KMS-11 (cell line): ENCODE results near the gene ITSN1.

ENCODE experiments used
- H2AFZ ChIP-seq: fragments of 200-600 bp; sonication (generic); 2 replicates; pipeline ENCODE4 v1.6.1; 2016; ENCODE audit warnings: antibody characterized with exemption, mixed run types, low read depth
- H3K27ac ChIP-seq: fragments of 200-600 bp; sonication (generic); 2 replicates; pipeline ENCODE4 v1.6.1; 2016; ENCODE audit warnings: mild to moderate bottlenecking, mixed run types
- H3K27me3 ChIP-seq: fragments of 200-600 bp; sonication (generic); 2 replicates; pipeline ENCODE4 v1.6.1; 2017; ENCODE audit warnings: mild to moderate bottlenecking, low read depth, mixed run types, moderate library complexity; ENCODE audit not compliant: insufficient read depth
- H3K36me3 ChIP-seq: fragments of 200-600 bp; sonication (generic); 2 replicates; pipeline ENCODE4 v1.6.1; 2017; ENCODE audit warnings: mild to moderate bottlenecking, mixed run types; ENCODE audit not compliant: insufficient read depth
- H3K4me1 ChIP-seq: fragments of 200-600 bp; sonication (generic); 2 replicates; pipeline ENCODE4 v1.6.1; 2016; ENCODE audit warnings: mild to moderate bottlenecking, low read depth, mixed run types; ENCODE audit not compliant: poor library complexity, severe bottlenecking
- H3K4me2 ChIP-seq: fragments of 200-600 bp; sonication (generic); 2 replicates; pipeline ENCODE4 v1.7.0; 2016; ENCODE audit warnings: mild to moderate bottlenecking, mixed run types
- H3K4me3 ChIP-seq: fragments of 200-600 bp; sonication (generic); IDR thresholded peaks from 2 replicates; pipeline ENCODE4 v1.6.1; 2017; ENCODE audit warnings: low read depth, low read length, mixed read lengths; ENCODE audit not compliant: insufficient read depth
- H3K79me2 ChIP-seq: fragments of 200-600 bp; sonication (generic); 2 replicates; pipeline ENCODE4 v1.6.1; 2016; ENCODE audit warnings: low read depth, mixed run types; ENCODE audit not compliant: insufficient read depth
- H3K9ac ChIP-seq: fragments of 200-600 bp; sonication (generic); 2 replicates; pipeline ENCODE4 v1.6.1; 2016; ENCODE audit warnings: mild to moderate bottlenecking, mixed run types
- H4K20me1 ChIP-seq: fragments of 200-600 bp; sonication (generic); 2 replicates; pipeline ENCODE4 v1.6.1; 2016; ENCODE audit warnings: mild to moderate bottlenecking, mixed run types; ENCODE audit not compliant: insufficient read depth
- CTCF ChIP-seq: fragments of 200-600 bp; sonication (generic); conservative IDR thresholded peaks from 2 replicates; pipeline ENCODE4 v1.6.1; 2017; ENCODE audit warnings: low read depth, mild to moderate bottlenecking, antibody characterized with exemption, low read length, moderate library complexity, mixed read lengths

ITSN1 gene

GRCh38 chr21:33831962-33832659, 189.8 kb downstream of the ITSN1 start:
- H3K4me1 ChIP-seq: no peaks in the 10 kb centered on the region
- H2AFZ ChIP-seq: no peak overlapping the region
- H3K4me2 ChIP-seq: no peak overlapping the region
- no peak for TF ChIP-seq CTCF
- H3K9ac ChIP-seq: no peak overlapping the region
- no peak overlapping the region for H3K4me3 ChIP-seq
- H3K79me2 ChIP-seq: no peaks in the 10 kb centered on the region
- no peaks in the 10 kb centered on the region for H3K36me3 ChIP-seq
- no peaks in the 10 kb centered on the region for H3K27me3 ChIP-seq
- no peak overlapping the region for H3K27ac ChIP-seq
- H4K20me1 ChIP-seq: no peaks in the 10 kb centered on the region

- Histone ChIP-seq H3K4me2 (no peak overlapping the region), H3K27ac (no peak overlapping the region), H3K4me3 (no peak overlapping the region), H4K20me1 (no peaks in the 10 kb centered on the region), H3K9ac (no peak overlapping the region), H2AFZ (no peak overlapping the region), H3K27me3 (no peaks in the 10 kb centered on the region), H3K36me3 (no peaks in the 10 kb centered on the region), H3K79me2 (no peaks in the 10 kb centered on the region), H3K4me1 (no peaks in the 10 kb centered on the region)
- TF ChIP-seq CTCF: no peak
These were observed 192.7 kb downstream of the ITSN1 start for GRCh38 chr21:33834801-33835500.

GRCh38 chr21:33835920-33836319, 193.6 kb downstream of the ITSN1 start:
- no peaks in the 10 kb centered on the region for H3K79me2 ChIP-seq
- no peaks in the 10 kb centered on the region for H3K36me3 ChIP-seq
- no peaks in the 10 kb centered on the region for H3K4me1 ChIP-seq
- H3K4me3 ChIP-seq: no peak overlapping the region
- TF ChIP-seq CTCF: no peak
- no peak overlapping the region for H3K27ac ChIP-seq
- H3K9ac ChIP-seq: no peak overlapping the region
- H3K4me2 ChIP-seq: no peak overlapping the region
- no peaks in the 10 kb centered on the region for H3K27me3 ChIP-seq
- H2AFZ ChIP-seq: no peak overlapping the region
- no peaks in the 10 kb centered on the region for H4K20me1 ChIP-seq

GRCh38 chr21:33836408-33836807, 194.1 kb downstream of the ITSN1 start:
- no peaks in the 10 kb centered on the region for H3K79me2 ChIP-seq
- no peak overlapping the region for H3K9ac ChIP-seq
- no peak overlapping the region for H3K4me2 ChIP-seq
- no peak overlapping the region for H2AFZ ChIP-seq
- no peaks in the 10 kb centered on the region for H3K4me1 ChIP-seq
- no peaks in the 10 kb centered on the region for H3K27me3 ChIP-seq
- TF ChIP-seq CTCF: no peak
- H4K20me1 ChIP-seq: no peaks in the 10 kb centered on the region
- no peak overlapping the region for H3K27ac ChIP-seq
- no peak overlapping the region for H3K4me3 ChIP-seq
- H3K36me3 ChIP-seq: no peaks in the 10 kb centered on the region
